Loucy (cell line): ENCODE measurements around the gene COX7A2L.

Experiments
- EZH2phosphoT487 ChIP-seq: fragments of 200-600 bp; IDR thresholded peaks from 2 replicates; pipeline ENCODE4 v1.6.1; 2018; ENCODE audit warnings: antibody characterized with exemption, mild to moderate bottlenecking, moderate library complexity, borderline replicate concordance
- TF ChIP-seq, protein P1 (sequence below): fragments of 200-600 bp; sonication (generic); conservative IDR thresholded peaks from 2 replicates; pipeline ENCODE4 v1.5.1; 2014; ENCODE audit warnings: mild to moderate bottlenecking, antibody characterized with exemption, low read length

DNA sequence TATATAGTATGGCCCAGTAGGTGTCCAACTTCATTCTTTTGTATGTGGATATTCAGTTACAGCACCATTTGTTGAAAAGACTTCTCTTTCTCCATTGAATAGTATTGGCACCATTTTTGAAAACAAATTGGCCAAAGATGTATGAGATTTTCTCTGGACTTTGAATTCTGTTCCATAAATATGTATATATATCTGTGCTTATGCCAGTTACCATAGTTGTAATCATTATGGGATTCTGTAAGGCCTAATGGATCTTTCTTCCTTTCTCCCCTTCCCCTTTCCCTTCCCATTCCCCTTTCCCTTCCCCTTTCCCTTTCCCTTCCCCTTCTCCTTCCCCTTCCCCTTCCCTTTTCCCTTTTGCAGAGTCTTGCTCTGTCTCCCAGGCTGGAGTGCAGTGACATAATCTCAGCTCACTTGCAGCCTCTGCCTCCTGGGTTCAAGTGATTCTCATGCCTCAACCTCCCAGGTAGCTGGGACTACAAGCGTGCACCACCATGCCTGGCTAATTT, 51.0 kb downstream of the COX7A2L start:
- TF ChIP-seq, protein P1, sequence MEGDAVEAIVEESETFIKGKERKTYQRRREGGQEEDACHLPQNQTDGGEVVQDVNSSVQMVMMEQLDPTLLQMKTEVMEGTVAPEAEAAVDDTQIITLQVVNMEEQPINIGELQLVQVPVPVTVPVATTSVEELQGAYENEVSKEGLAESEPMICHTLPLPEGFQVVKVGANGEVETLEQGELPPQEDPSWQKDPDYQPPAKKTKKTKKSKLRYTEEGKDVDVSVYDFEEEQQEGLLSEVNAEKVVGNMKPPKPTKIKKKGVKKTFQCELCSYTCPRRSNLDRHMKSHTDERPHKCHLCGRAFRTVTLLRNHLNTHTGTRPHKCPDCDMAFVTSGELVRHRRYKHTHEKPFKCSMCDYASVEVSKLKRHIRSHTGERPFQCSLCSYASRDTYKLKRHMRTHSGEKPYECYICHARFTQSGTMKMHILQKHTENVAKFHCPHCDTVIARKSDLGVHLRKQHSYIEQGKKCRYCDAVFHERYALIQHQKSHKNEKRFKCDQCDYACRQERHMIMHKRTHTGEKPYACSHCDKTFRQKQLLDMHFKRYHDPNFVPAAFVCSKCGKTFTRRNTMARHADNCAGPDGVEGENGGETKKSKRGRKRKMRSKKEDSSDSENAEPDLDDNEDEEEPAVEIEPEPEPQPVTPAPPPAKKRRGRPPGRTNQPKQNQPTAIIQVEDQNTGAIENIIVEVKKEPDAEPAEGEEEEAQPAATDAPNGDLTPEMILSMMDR, result no peak
- TF ChIP-seq EZH2phosphoT487, result no peak
